Stimulated activated CD4-positive, alpha-beta T cell treated with anti-CD3 and anti-CD28 coated beads, TNF-alpha, amount 100 ng/mL, for 24 hours (primary cell): ENCODE data around the gene AHSG.
"Not testable (repeated sequence)": the region's sequence is repeated elsewhere in the genome, so short reads cannot be mapped to it uniquely, and the experiment has no call there.

Experiments used
- DNase-seq, 3 experiments: peaks; one replicate each; pipeline ENCODE4 v3.0.0-alpha.2; 2020; ENCODE audit warnings: low read depth in 3 of 3

The AHSG gene

DNA sequence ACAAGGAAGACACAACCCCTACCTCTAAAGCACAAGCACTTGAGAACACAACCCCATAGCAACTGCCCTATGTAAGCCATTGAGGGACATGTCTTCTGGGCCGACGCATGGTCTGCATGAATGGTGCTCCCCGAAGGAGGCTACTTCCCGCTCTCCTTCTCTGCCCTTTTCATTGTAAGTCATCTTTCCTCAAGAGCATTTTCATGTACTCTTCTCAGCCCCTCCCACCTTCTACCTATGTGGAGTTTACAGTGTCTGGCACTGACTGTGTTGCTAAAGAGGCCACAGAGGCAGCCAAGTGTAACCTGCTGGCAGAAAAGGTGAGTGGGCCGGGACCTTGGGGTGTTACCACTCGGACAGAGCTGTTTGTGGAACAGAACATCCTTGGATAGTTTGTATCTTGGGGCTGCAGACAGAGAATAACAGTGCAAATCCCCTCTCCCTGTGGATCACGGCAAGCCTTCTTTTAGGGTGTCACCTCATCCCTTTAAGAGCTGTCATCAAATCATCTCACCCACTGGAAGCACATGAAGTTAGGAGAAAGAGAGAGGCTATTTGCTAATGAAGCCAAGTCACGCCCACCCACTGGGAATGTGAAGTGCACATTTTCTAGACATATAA lies 5.6 kb downstream of the AHSG start:
- no peak for DNase-seq

DNA sequence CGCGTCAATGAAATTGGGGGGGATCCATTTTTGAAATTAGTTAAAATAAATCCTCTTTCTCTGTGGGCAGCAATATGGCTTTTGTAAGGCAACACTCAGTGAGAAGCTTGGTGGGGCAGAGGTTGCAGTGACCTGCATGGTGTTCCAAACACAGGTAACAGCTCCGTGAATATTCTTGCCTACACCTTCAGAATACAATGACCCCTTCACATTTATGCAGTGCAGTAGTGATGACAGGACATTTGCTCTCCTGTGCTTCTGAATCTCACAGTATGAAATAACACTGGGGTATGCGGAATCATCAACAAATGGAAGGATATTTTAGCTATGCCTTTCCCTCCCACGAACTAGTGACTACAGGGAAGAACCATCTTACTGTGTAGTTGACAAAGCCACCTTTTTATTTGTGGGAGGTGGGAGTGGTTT lies 6.9 kb downstream of the AHSG start:
- DNase-seq = no peak

DNA sequence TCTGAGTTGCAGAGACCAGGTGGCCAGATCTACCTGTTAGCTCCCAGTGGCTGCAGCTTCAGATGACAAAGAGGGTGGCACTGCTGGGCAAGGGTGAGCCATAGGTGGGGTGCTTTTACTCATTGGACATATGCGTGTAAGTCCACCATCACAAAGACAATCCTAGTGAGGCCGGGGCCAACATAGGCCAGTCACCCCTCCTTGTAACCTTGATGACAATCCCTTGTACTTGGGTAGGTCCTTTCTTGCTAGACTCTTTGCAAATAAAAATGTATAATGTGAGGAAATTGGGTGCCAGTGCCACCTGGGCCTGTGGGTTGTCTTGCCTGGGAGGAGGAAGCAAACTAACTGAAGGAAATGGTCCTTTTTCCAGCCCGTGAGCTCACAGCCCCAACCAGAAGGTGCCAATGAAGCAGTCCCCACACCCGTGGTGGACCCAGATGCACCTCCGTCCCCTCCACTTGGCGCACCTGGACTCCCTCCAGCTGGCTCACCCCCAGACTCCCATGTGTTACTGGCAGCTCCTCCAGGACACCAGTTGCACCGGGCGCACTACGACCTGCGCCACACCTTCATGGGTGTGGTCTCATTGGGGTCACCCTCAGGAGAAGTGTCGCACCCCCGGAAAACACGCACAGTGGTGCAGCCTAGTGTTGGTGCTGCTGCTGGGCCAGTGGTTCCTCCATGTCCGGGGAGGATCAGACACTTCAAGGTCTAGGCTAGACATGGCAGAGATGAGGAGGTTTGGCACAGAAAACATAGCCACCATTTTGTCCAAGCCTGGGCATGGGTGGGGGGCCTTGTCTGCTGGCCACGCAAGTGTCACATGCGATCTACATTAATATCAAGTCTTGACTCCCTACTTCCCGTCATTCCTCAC lies 7.6 kb downstream of the AHSG start:
- DNase-seq = no peak

DNA sequence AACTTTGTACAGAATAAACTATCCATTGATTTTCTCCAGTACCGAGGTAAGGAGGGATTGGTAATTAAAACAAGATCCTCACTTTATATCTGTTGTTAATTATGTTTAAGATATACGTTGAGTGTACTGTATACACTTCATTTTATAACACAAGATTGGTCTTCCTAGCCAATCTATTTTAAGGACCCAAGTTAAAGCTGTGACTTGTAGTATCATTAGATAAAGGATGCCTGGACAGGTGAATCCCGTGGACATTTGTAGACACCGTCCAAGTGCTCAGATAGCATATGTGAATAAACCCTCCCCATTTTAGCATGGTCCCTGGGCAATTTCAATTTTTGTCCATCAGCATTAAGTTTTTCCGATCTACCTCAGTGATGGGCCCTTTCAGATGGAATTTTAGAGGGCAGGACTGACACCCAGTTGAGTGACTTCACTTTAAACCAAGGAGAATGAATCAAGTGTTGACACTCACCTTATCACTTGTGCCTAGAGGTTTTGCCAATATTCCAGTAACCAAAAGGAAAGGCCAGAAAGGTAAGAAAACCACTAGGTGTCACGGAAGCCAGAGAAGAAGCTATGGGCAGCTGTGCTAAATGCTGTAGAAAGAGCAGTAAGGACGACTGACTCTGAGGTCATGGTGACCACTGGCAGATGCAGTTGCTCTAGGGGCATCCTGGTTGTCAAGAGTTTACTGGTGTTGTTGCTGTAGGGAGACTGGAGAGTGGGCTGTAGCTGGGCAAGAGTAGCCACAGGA lies 9.2 kb downstream of the AHSG start:
- no peak for DNase-seq

DNA sequence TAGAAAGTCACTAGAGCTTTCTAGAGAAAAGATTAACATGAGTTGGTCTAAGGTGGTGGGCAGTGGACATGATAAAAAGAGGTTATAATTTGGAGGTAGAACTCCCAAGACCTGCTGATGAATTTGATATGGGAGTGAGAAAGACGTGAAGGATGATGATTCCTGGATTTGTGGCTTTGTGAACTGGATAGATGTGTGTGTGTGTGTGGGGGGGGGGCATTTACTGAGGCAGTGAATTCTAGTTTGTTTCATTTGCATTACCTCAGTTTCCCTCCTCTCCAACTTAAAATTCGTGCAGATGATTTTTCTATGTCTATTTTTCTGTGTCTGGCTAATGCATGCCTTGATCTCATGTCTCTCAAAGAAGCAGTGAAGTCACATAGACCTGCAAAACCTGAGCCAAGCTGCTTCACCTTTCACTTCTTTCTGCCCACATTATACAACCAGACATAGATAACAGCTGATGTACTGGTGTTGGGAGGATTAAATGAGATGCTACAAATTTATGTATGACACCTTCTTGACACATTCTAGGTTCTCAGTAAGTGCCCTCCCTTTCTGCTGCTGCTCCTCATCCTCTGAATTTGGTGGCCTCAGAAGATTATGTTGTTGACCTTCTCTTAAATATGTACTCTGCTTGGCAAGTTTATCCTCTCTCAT lies 9.9 kb downstream of the AHSG start:
- DNase-seq = no peak

DNA sequence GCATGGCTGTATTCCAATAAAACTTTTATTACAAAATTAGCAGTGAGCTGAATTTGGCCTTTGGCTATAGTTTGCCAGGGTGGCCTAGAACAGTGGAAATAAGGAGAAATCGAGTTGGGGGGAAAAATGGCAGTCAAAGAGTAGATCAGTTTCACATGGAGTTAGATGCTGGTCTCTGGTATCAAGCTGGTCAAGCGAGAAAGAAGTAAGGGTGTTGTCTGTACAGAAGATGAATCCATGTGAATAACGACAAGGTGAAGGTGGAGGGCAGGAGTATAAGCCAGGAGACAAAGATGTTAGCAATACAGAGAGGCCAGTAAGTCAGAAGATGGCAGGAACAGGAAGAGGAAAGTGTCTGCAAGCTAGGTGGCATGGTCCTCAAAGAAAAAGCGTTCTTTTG lies 11.7 kb downstream of the AHSG start:
- DNase-seq = no peak

DNA sequence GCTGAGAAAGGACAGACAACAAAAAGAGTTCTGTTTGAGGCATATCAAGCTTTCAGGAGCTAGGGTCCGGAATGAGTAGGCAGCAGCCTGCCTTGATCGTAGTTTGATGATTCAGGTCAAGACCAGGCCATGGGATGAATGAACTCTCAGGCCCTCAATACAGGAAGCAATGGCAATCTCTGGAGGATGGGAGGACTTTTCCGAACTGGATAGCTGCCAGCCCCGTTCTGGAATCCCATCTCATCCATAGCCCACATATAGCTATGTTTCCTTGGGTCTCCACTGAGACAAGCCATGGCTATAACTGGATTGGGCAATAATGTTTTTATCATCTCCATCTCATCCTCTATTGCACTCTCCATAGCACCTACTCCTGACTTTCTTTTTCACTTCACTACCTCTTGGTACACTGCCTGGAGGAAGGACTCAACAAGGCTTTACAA lies 12.8 kb downstream of the AHSG start:
- no peak for DNase-seq

DNA sequence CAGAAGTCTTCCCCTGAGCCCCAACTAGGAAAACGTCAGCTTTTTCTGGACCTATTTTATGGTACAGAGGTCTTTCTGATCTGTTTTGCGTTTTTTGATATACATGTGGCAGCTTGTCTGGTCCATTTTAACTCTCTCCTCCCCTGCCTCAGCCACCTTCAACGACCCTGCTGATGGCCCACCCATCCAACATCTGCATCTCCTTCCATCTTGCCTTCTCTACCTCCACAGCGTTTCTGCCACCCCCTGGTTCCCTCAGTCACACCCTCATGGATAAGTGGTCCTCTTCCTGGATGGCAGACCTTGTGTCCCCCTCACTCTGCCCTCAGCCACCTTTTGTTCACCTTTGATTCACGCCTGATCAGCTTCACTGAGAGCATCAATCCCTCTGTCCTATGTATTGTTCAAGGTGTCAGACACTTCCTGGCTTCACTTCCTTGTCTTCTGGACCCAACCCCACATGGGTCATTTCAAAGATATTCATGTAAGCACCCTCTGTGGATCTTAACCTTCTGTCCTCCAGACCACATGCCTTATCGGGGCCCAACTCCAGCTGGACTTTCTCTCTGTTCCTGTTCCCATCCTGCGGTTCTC lies 13.5 kb downstream of the AHSG start:
- DNase-seq = no peak

DNA sequence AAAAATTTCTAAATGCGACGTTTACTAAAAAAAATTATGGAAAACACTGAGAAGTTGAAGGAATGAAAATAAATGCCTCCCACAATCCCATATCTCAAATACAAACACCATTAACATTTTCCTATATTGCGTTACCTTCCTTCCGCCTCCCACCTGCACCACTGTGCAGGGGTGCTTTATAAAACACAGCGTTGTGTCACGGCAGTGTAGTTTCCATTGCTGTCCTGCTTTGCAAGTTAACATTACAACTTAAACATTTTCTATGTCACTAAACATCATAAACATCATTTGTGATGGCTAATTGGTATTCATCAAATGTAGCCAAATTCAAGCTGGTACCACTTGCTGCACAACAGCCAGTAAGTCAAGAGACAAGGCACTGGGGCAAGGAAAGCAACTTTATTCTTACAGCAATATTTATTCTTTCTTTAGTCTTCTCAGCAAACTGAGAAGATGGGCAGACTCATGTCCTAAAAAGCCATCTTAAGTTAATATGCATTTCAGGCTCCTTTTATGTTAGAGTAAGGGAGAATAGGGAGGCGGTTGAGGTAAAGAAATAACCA lies 15.1 kb downstream of the AHSG start:
- no peak for DNase-seq

DNA sequence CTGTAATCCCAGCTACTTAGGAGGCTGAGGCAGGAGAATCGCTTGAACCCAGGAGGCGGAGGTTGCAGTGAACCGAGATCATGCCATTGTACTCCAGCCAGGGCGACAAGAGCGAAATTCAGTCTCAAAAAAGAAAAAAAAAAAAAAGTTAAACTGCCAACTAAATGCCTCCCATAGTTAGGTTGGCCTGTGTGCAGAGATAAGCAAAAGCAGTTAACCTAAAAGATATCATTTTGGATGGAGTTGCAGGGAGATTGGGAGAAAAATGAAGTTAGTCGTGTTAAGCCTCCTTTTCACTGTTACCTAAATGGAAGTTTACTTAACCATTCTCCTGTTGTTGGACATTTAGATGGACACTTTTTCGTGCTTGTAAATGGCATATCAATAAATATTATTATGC lies 15.9 kb downstream of the AHSG start:
- no peak for DNase-seq

DNA sequence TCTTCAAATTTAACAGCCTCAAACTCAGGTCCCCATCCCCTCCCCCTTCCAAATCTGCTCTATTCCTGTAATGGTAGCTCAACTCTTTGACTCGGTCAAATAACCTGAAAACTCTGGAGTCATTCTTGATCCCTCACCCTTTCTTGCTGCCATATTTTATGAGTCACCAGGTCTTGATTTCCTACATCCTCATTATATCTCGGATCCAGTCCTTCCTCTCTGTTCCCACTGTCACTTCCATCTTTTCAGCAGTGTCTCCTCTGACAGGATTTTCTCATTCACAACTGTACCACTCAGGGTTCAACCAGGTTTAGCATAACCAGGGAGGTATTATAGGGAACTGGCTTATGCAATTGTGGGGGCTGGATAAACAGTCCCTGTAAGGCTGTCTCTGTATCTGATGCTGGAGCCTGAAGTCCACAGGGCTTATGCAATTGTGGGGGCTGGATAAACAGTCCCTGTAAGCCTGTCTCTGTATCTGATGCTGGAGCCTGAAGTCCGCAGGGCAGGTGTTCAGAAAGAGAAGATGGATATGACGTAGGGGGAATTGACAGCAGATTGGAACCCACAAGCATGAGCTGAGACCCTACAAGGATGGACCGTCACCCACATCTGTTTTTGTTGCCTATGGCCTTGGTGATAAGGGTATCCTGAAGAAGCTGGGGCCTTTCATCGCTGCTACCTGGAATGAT lies 18.2 kb downstream of the AHSG start:
- no peak for DNase-seq

DNA sequence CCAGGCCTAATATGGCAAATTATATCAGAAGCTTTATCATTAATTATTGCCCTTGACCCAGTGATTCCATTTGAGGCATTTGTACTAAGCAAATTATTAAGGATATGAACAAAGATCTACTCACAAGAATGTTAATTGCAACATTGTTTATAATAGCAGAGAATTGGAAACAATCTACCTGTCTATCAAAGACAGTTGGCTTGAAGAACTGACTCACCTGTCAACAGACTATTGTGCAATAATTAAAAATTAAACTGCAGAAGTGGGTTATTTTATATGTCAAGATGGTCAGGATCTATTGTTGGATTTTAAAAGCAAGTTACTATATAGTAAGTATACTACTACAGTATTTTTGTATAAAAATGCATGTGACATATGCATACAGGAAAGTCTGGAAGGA lies 20.6 kb downstream of the AHSG start:
- DNase-seq = no peak

DNA sequence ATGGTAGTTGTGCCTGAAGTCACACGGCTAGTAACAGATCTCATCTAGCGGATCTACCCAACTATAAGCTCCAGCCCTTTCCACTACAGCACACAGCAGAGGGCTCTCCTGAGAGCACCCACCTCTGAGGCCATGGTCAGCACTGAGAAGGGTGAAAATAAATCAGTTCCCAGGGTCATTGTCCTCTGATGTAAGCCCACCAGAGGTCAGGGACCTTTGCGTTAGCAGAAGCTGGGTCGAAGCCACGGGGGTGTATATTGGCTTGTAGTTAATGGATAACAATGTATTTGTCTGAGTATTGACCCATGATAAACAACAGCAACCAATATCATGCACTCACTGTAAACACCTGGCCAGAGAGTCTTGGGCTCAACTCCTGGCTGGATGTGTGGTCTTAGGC lies 21.3 kb downstream of the AHSG start:
- not testable (repeated sequence) for DNase-seq

DNA sequence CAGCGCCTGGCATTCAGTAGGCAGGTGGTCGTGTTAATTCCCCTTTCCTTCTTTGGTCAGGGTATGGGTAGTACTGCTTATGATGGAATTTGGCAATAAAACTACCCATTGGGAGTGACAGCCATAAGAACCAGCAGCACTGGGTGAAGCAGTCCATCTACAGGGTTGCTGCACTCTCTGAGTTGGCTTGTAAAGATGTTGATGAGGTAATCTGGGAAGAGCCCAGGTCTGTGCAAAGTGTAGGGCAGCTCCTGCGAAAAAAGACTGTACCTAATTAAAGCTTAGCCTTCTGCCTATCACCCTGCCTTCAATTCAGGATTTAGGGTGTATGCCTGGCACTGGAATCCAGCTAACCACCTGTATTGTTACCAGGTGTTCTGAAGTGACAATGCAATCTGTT lies 22.7 kb downstream of the AHSG start:
- no peak for DNase-seq

DNA sequence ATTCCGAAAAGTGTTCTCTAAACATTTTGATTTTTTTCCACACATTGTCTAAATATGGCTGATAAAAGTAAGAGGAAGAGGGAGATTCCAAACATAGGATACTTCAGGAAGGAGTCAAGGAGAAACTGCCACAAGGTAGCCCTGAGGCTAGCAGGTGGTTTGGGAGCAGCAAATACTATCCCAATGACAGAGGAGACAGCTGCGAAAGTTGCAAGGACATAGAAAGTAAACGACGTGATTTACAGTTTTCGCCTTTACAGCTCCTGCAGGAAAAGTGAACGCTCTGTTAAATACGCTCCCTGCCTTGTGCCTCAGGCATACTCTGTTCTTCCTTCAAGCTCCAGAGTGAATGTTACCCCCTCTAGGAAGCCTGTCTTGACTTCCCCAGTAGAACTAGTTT lies 23.7 kb downstream of the AHSG start:
- DNase-seq = no peak

DNA sequence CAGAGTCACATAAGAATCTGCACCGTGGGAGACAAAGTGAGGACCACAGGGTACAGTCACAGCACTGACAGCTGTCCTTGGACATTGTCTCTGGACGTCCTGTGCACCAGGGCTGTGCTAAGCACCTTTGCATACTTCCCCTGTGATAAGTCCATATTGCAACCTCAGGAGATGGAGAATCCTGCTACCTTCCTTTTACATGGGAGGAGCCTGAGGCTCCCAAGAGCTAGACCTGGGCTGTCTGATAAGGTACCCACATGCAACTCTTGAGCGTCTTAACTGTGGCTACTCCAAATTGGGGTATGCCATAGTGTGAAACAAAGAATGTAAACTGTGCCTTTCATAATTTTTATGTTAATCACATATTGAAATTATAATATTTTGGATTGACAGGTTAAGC lies 24.8 kb downstream of the AHSG start:
- DNase-seq = no peak

DNA sequence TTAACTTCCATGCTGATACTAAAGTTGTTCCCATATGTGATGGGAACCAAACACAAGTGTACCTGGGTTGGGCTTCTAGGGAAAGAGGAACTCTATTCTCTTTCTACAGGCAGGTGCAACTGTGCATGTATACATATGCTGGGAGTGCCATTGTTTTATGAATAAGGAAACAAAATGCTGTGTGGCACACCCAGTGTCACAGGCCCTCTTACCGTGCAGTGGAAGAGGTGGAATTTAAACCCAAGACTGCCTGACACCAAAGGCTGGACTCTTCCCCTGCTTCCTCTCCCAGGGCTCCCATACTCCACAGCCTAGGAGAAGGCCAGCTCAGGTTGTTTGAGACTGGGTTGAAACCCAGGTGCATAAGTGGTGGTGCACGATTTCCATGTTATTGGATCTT lies 25.4 kb downstream of the AHSG start:
- no peak for DNase-seq

DNA sequence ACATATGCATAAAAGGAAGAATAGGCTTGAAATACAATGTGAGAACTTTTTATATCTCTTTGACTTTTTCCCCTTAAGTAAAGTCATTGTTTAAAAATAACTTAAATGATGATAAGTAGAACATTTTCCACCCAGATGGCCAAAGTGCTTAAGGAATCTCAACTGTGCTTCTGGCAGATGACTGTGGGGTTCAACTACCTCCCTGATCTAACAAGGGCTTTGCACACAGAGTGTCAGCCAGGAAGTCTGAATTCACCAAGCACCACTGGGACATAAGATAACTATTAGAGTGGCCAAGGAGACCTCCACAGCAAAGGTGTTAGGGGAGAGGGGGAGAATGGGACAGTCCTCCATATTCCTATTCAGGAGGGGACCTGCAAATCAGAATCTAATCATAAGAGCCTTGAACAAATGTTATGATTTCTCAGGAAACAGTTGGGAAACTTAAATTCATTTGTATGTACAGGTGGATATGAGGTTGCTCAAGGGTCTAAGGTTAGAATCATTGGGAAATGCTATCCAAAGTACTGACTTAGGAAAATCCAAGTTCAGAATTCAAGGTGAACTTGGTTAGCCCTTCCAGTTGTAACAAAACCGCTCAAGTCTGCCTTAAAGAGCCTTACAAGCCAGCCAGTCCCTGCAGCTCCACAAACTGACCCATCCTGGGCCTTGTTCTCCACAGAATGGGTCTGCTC lies 27.1 kb downstream of the AHSG start, which contains the start of gene FETUB:
TSS of gene FETUB (plus strand) at position 622 of the 695 bp plus-strand sequence. CDS start at position 684, 62 bp downstream.
- DNase-seq = no peak

DNA sequence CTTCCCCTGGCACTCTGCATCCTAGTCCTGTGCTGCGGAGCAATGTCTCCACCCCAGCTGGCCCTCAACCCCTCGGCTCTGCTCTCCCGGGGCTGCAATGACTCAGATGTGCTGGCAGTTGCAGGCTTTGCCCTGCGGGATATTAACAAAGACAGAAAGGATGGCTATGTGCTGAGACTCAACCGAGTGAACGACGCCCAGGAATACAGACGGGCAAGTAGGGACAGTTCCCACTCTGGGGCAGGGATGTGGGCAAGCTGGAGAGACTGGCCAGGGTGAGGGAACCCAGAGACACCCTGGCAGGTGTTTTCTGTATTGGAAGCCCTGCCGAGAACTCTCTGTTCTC lies 27.6 kb downstream of the AHSG start:
- no peak for DNase-seq

DNA sequence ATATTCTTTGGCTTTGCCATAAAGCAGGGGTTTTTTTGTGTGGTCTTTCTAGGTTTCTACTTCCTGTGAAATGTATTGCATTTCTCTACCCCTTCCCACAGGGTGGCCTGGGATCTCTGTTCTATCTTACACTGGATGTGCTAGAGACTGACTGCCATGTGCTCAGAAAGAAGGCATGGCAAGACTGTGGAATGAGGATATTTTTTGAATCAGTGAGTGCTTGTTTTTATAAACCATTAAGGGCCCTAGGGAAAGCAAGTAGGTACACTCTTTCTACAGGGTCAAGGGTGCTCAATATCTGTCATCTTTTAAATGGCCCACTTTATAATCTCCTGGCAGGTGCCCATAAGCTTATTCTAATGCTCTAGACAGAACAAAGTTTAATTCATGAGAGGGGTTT lies 28.1 kb downstream of the AHSG start:
- DNase-seq = no peak
